NCI-H69 (cell line): ENCODE results near the gene DOCK3.

Experiments used
- DNase-seq: peaks from one replicate; lab custom pipeline; 2025; lab: John Stamatoyannopoulos, UW

DOCK3 gene

DNA sequence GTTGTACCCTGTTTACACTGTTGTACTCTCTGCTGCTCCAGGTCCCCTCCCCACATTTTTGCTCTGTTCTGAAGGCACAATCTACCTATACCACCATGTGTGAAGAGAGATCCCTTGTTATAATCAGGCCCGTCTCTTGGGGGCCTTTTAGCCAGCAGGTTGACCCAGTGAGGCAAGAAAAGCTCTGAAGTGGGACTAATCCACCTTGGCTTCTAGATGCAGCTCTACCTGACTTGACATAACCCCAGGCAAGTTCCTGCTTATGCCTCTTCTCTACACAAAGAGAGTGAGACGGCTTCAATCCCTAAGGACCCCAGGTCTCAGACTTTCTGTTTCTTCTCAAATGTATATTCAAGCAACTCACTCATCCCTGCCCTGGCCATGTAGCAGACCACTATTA, 653.5 kb downstream of the DOCK3 start:
- DNase-seq = no peak

DNA sequence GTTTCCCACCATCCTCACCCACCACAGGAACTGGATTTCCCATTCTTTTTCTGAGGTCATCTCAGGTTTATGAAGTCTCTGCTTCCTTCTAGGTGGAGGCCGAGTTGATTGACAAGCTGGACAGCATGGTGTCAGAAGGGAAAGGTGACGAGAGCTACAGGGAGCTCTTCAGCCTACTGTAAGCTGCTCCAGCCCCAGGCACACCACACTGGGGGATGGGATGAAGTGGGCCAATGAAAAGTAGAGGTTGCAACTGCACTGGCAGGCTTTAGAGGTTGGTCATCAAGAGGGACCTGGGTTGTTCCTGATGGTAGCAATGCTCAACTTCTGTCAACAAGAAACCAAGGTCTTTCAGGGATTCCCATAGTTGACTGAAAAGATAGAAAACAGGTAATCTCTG, 655.3 kb downstream of the DOCK3 start:
- no peak for DNase-seq

DNA sequence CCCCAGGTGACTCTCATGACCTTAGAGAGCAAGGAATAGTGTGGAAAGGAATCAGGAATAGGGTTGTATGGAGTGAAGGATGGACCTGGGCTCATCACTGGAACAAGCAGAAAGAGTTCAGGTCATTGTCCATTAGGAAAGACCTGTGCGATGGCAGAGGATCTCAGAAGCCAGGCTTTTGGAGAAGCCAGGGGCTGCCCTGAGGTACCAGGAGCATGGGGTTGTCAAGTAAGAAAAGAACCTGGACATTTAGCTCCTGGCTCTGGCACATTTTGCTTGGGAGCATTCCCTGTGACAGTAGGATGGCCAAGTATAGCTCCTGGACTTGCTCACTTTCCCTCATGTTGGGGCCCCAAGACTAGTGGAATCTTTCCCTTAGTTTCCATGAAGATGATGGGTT, 657.4 kb downstream of the DOCK3 start:
- no peak for DNase-seq

DNA sequence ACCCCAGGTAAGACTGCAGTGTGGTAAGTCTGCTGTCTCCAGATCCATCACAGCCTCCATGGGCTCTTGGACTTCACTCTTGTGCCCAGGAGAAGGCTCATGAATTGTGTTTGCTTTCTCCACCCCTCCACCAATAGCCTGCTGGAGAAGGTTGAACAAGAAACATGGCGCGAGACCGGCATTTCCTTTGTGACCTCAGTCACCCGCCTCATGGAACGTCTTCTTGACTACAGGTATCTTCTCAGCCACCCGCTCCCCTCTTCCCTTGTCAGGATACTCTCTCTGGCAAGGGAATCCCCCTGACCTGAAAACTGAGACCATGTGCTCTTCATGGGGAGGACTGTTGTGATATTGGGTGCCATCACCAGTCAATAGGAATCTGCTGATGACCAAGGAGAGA, 658.3 kb downstream of the DOCK3 start:
- DNase-seq = no peak

DNA sequence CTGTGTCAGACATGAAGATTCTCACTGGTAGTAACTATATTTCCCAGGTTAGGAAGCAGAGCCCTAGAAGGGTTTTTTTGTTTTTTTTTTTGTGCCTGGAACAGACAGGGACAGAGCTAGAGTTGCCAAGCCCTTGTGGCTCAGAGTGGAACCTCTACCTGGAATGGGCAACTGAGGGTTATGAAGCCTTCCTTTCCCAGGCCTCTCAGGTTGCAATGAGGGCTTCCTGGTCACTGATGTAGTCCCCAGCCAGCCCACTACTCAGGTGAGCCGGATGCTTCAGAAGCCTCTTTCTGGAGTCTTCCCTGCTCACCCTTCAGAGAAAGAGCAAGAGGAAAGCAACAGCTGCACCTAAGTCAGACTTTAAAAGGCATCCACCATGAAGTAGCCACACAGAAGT, 661.5 kb downstream of the DOCK3 start:
- no peak for DNase-seq

DNA sequence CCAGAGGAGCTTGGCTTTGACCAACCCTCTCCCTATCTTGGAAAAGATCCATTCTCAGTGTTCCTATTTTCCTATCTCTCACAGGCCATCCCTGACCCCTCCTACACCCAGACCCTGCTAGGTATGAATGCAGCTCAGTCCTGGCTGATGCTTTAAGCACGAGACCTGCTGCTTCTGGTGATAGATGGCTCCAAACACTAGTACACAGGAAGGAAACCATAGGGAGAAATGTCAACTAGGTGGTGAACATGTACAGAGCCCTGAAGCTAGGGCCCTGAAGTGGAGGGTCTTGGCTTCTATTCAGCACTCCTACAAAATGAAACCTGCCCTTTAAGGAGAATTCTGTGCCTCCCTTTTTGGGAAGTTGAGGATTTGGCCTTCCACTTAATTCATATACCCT, 662.9 kb downstream of the DOCK3 start:
- DNase-seq = no peak

DNA sequence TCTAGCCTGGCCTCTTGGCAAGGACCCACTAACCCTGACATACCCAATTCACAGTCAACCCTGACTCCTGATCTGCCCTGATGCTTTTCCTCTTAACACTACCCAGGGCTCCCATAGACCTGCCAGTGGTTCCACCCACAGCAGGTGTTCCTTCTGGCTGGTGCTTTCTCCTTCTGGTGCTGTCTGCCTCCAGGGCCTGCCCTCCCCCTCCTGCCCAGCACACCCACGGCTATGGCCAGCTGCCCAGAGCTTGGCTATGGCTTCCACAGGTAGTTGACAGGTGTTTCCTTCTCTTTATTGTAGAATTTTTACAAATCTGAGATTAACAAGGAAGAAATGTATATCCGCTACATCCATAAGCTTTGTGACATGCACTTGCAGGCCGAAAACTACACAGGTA, 663.9 kb downstream of the DOCK3 start:
- peak; percentile 2 for DNase-seq

DNA sequence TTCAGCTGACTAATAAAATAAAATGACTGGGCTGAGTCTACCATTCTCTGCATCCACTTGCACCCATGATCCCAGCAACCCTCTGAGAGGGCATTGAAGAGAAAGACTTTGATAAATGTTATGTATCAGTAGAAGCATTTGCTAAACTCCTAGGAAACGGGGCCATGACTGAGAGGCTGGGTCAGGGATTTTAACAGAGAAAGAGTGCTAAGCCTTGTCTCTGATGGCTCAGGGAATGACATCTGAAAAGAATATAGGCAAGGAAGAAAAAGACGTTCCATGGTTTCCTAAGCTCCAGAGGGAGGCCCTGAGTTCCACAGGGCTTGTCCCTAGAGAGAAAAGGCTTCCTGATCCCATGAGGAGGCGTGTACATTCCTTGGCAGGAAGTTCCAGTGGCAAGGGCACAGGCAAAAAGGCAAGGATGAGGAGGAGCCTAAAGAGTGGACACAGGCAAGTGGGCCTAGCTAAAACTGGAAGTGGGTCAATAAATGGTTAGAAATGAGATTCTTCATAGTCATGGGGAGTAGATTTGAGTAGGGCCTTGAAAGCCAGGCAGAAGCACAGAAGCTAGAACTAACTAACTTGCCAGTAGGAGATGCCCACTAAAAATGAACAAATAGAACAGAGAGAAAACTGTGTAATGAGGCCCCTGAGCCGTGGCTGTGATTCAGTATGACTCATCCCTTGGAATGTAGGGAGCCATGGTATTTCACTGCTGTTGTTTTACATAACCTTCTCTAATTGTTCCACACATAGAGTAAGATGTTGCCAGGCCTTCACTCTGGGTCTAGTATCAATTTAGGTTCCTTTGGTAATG, 665.5 kb downstream of the DOCK3 start:
- no peak for DNase-seq

DNA sequence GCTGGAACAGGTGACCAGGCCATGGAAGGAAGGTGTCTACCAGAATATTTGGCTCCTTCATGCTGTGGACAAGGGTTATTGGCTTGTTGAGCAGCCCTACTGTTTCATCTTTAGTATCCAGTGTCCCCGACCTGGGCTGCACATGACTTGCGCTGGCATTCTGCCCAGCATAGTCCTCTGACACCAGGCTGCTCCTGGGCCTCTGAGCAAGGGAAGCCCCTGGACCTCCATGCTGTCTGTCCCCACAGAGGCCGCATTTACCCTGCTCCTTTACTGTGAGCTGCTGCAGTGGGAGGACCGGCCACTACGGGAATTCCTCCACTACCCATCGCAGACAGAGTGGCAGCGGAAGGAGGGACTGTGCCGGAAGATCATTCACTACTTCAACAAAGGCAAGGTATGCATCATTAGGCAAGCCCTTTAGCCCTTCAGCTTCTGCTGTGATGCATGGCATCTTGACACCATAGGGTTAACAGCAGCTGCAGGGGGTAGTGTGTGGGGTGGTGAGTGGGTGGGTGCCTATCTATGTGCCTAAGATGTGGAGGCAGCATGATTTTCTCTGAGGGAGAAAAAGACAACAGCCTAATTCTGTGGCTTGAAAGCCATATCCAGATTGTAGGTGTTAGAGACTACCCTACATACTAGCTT, 666.4 kb downstream of the DOCK3 start:
- DNase-seq = no peak

DNA sequence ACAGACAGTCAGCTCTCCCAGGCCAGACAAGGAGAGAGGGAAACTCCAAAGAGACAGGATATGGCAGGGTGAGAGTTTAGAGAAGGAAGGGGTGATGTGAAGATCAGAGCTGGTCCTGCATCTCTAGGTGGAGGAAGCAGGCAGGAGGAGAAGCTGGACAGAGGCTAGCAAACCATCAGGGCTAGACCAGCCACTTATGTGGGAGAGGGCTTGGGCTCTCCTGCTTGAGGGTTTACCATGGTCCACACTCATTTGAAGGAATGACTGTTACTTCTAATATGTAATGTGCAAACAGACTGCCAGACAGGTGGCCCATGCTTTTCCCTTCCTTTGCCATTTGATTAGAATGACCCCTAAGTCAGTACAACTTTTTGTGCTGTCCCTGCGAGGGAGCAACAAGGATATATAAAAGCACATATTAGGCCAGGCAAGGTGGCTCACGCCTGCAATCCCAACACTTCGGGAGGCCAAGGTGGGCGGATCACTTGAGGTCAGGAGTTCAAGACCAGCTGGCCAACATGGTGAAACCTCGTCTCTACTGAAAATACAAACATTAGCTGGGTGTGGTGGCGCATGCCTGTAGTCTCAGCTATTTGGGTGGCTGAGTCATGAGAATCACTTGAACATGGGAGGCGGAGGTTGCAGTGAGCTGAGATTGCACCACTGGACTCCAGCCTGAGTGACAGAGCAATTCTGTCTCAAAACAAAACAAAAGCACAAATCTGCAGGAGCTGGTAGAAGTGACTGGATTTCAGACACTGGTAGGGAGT, 669.4 kb downstream of the DOCK3 start:
- DNase-seq = no peak

DNA sequence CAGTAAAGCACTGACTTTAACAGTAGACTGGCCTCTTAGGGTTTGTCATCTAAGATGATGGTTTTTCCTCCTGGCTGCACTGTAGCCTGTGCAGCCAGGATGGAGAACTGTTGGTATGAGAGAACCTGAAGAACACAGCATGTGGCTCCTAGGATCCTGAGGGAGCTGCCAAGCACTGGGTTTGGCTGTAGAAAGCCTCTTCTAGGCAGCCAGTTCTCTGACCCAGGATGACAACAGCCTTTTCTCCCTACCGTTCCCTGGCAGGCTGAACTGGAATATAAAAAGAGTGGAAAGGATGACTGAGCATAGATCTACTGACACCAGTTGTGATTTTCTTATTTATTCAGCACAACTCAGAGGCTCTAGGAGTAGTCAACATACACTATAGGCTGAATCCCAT, 676.0 kb downstream of the DOCK3 start:
- no peak for DNase-seq

DNA sequence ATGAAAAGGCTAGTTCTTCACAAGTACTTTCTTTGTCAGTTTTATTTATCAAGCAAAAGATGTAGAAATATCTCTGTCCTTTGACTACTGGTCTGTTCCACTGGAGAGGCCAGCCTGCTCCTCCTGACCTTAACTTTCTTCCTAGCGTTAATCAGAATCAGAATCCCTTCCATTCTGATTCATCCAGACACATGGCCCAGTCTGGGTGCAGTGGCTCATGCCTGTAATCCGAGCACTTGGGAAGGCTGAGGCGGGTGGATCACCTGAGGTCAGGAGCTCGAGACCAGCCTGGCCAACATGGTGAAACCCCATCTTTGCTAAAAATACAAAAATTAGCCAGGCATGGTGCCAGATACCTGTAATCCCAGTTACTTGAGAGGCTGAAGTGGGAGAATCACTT, 678.4 kb downstream of the DOCK3 start:
- no peak for DNase-seq

DNA sequence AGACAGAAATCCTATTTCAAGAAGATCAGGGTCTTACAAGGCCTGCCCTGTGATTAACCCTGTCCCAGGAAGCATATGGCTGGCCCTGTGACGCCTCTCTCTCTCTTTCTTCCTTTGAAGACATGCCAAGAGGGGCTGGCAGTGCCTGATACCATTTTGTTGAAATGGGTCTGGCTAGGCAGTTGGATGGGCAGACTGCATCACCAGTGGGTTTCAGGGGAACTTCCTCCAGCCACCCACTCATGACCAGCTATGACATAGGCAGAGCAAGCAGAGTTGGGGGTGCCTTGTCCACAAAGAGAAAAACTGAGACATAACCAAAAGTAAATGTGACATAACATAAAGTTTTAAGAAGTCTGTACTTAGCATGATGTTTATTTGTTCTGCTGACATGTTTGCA, 679.0 kb downstream of the DOCK3 start:
- DNase-seq = no peak

DNA sequence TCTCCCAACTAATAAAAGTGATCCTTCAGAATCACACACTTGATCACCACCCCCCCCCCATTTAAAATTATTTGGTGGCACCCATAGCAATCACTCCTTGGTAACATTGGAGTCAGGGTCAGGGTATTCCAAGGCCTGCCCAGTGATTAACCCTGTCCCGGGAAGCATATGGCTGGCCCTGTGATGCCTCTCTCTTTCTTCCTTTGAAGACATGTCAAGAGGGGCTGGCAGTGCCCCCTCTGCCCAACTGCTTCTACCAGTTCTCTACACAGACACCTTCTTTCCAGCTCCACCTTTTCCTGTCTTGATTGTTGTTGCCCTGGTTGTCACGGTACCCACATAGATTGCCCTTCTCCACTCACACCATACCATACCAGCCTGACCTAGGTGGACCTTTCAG, 679.4 kb downstream of the DOCK3 start:
- no peak for DNase-seq

DNA sequence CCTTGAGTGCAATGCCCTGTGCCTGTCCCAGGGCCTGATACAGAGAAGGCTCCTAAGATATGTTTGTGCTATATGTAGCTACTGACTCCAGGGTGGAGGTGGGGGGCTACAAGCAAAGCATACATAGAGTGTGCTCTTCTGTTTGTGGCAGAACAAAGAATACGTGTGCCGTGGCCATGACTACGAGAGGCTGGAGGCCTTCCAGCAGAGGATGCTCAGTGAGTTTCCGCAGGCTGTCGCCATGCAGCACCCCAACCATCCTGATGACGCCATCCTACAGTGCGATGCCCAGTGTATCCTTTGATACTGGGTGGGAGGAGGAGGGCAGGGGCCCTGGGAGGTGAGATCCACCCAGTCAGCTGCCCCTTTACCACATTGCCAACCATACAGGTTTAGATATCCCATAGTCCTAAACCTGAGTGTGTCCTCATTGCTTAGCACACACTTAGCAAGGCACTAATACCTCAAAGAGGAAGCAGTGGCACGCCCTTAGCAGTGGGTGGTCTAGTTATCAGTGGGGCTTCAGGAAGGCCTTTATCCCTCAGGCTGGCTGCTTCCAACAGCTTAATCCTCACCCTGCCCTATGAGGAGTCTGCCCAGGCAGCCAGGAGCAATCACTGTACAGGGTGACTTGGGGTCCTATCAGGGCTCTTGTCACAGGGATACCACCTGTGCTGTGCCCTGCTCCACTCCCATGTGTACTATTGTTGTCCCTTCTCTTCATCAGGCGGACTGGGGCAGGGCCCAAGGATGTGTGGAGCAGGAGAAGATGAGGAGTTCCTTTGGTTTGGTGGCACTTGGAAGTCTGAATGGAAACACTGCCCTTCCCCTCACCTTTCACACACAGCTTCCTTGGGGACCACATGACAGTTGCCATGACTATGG, 680.2 kb downstream of the DOCK3 start:
- DNase-seq = no peak

DNA sequence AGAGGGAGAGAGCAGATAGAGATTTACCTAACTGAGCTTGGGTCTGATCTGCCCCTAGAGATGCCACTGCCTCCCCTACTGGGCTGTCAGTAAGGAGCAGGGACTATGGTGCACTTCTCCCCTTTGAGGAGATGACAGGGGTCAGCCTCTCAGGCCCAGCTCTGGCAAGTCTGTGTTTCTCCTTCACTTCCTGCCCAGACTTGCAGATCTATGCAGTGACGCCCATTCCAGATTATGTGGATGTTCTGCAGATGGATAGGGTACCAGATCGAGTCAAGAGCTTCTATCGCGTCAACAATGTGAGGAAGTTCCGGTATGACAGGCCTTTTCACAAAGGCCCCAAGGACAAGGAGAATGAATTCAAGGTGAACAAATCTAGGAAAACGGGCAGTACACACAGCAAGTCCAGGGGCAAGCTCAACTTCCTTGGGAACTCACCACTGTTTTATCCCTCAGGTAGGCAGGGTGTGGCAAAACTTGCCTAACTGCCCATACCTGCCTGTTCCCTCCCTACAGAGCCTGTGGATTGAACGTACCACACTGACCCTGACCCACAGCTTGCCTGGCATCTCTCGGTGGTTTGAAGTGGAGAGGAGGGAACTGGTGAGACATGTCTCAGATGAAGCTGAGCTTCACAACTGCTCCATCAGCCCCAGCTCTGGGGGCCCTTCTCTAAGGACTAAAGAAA, 681.3 kb downstream of the DOCK3 start:
- no peak for DNase-seq

DNA sequence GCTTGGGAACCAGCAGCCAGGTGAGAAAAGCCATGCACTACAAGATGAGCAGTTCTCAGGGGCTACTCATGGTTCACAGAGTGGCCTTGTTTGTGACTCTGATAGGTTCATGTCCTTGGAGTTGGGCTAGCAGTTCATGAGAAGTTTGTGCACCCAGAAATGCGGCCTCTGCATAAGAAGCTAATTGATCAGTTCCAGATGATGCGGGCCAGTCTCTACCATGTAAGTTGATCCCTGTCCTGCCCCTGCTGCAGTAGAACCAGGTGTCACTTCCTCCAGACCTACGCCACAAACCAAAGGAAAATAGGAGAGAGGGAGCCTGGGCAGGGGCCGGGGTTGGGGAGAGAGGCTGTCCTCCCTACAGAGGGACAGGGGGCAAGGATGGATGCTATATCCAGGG, 683.1 kb downstream of the DOCK3 start:
- no peak for DNase-seq

DNA sequence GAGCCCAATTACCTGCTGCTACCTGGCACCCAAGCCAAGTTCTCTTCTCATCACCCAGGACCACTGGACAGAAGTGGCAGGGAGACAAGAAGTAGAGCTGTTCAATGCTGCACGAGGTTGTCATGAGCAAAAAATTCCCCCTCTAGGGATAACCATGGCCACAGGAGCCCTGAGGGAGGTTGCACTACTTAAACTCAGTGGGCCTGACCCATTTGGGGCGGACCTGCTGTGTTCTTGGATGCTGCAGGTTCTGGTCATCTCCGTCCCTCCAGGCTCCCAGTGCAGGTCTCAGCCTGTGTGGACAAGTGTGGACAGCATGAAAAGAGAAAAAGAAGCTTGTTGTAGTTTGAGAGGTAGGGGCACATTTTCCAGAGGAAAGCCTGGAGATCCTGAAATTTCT, 684.3 kb downstream of the DOCK3 start:
- DNase-seq = no peak

DNA sequence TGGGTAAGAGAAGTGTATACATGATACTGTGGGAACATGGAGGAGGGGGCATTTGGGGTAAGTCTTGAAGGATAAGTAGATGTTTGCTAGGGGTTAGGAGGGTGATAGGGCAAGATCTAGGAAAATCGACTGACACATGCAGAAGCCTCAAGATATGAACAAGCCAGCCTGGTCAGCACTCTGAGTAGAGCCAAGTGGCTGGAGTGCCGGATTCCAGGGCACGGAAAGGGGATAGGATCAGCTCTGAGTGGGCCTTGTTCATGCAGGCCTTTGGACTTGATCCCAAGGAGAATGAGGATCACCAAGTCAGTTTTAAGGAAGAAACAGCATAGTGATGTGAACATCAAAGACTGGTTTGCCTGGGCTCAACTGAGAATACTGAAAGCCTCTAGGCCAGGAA, 686.1 kb downstream of the DOCK3 start:
- no peak for DNase-seq

DNA sequence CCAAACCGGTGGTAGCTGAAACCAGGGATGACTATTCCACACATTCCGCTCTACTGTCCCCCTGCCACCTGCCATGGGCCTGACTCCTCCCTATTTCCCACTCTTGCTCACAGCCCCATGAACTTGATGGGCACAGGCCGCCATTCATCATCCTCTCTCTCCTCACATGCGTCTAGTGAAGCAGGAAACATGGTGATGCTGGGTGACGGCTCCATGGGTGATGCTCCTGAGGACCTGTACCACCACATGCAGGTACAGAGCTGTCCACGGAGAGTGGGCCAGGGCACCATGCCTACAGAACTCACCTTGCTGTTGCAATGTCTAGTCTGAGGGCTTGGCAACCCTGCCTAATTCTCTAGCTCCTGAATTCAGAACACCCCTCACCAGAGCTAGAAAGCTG, 687.0 kb downstream of the DOCK3 start:
- DNase-seq = no peak

DNA sequence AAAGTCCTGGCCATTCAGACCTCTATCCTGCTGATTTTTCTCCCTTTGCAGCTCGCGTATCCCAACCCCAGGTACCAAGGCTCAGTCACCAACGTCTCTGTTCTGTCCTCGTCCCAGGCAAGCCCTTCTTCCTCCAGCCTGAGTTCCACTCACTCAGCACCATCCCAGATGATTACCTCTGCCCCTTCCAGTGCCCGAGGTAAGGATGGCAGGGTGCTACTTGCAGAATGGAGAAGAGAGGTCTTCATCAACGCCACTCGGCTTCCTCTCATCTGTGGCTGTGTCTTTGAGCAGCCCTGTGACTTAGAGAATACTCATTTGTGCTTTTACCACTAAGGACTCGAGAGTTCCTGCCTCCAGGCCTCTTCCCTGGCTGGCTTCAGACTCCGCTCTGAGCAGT, 687.7 kb downstream of the DOCK3 start:
- no peak for DNase-seq

DNA sequence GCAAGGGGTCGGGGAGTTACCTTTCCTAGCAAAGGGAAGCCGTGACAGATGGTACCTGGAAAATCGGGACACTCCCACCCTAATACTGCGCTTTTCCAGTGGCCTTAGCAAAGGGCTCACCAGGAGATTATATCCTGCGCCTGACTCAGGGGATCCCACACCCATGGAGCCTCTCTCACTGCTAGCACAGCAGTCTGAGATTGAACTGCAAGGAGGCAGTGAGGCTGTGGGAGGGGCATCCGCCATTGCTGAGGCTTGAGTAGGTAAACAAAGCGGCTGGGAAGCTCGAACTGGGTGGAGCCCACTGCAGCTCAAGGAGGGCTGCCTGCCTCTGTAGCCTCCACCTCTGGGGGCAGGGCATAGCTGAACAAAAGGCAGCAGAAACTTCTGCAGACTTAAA, 693.5 kb downstream of the DOCK3 start:
- peak; percentile 21 for DNase-seq
